K562 (cell line): Measurements from ENCODE around the gene KEL.

Experiments
- FOS ChIP-seq: IDR thresholded peaks from 3 replicates; pipeline ENCODE4 v1.6.1; 2011; ENCODE audit not compliant: insufficient read length; ENCODE audit errors: extremely low read depth
- HLTF ChIP-seq: fragments of 450-650 bp; IDR thresholded peaks from 2 replicates; pipeline ENCODE4 v1.6.1; 2016
- JUND ChIP-seq, 2 experiments: IDR thresholded peaks; 2 replicates in 1 of 2; 3 replicates in 1 of 2; pipeline ENCODE4 v1.6.1; 2011; ENCODE audit warnings: borderline replicate concordance in 2 of 2, low read depth in 2 of 2, low read length in 2 of 2, improper control_type of control experiment in 1 of 2, missing biosample characterization in 1 of 2, missing genetic modification characterization in 1 of 2, missing genetic modification reagents in 1 of 2
- MYC ChIP-seq, 2 experiments: fragments of 250-450 bp in 1 of 2; sonication (Bioruptor Pico) in 1 of 2; IDR thresholded peaks; 2 replicates each; pipeline versions ENCODE4 v1.5.1 to v1.6.1; 2012 to 2021; ENCODE audit warnings: low read depth in 2 of 2, borderline replicate concordance in 1 of 2, improper control_type of control experiment in 1 of 2, low read length in 1 of 2, mild to moderate bottlenecking in 1 of 2, moderate library complexity in 1 of 2
- POLR2A ChIP-seq: fragments of 450-650 bp; conservative IDR thresholded peaks from 2 replicates; pipeline ENCODE4 v1.6.1; 2016
- RAD21 ChIP-seq, 2 experiments: fragments of 250-450 bp in 1 of 2; fragments of 450-650 bp in 1 of 2; sonication (Bioruptor Pico) in 1 of 2; formaldehyde crosslinking in 1 of 2; IDR thresholded peaks in 1 of 2; conservative IDR thresholded peaks in 1 of 2; 2 replicates each; pipeline versions ENCODE4 v1.4.0 to v1.8.0; 2020 to 2022; ENCODE audit warnings: mild to moderate bottlenecking in 2 of 2, moderate library complexity in 1 of 2
- RBBP5 ChIP-seq: fragments of 200-600 bp; sonication (generic); IDR thresholded peaks from 2 replicates; pipeline ENCODE4 v1.6.1; 2012; ENCODE audit warnings: borderline replicate concordance, mild to moderate bottlenecking, low read length, control low read depth, inconsistent platforms; ENCODE audit not compliant: insufficient read depth, poor library complexity, severe bottlenecking
- TAF1 ChIP-seq: IDR thresholded peaks from 2 replicates; pipeline ENCODE4 v1.6.1; 2011; ENCODE audit warnings: mild to moderate bottlenecking, low read length, moderate library complexity; ENCODE audit not compliant: insufficient read depth, control insufficient read depth, severe bottlenecking; ENCODE audit errors: extremely low read depth
- ZNF316 ChIP-seq: fragments of 450-650 bp; IDR thresholded peaks from 2 replicates; pipeline ENCODE4 v1.6.1; 2016
- TF ChIP-seq, protein P1 (sequence below), 3 experiments: IDR thresholded peaks in 2 of 3; conservative IDR thresholded peaks in 1 of 3; 2 replicates each; pipeline ENCODE4 v1.5.1; 2011 to 2012; ENCODE audit warnings: low read length in 3 of 3, mild to moderate bottlenecking in 3 of 3, control low read depth in 2 of 3, improper control_type of control experiment in 1 of 3, inconsistent platforms in 1 of 3, low read depth in 1 of 3, mixed read lengths in 1 of 3, moderate library complexity in 1 of 3; ENCODE audit not compliant: insufficient read depth in 2 of 3
- TF ChIP-seq, protein P2 (sequence below): sonication (generic); formaldehyde crosslinking; IDR thresholded peaks from 2 replicates; pipeline ENCODE4 v1.5.0; 2020; ENCODE audit warnings: missing genetic modification reagents
- TF ChIP-seq, protein P3 (sequence below): sonication (generic); formaldehyde crosslinking; IDR thresholded peaks from 2 replicates; pipeline ENCODE4 v1.8.1; 2023; ENCODE audit warnings: mild to moderate bottlenecking, missing genetic modification reagents
- TF ChIP-seq, protein P4 (sequence below), 2 experiments: fragments of 200-800 bp in 1 of 2; sonication (Bioruptor generic) in 1 of 2; sonication (generic) in 1 of 2; formaldehyde crosslinking in 1 of 2; IDR thresholded peaks in 1 of 2; conservative IDR thresholded peaks in 1 of 2; 2 replicates each; pipeline versions ENCODE4 v1.5.0 to v1.6.1; 2016 to 2020; ENCODE audit warnings: missing compliant biosample characterization in 1 of 2, missing genetic modification characterization in 1 of 2, missing genetic modification reagents in 1 of 2
- TF ChIP-seq, protein P5 (sequence below): fragments of 450-650 bp; formaldehyde crosslinking; IDR thresholded peaks from 2 replicates; pipeline ENCODE4 v1.4.0; 2020; ENCODE audit warnings: mild to moderate bottlenecking, moderate library complexity

DNA sequence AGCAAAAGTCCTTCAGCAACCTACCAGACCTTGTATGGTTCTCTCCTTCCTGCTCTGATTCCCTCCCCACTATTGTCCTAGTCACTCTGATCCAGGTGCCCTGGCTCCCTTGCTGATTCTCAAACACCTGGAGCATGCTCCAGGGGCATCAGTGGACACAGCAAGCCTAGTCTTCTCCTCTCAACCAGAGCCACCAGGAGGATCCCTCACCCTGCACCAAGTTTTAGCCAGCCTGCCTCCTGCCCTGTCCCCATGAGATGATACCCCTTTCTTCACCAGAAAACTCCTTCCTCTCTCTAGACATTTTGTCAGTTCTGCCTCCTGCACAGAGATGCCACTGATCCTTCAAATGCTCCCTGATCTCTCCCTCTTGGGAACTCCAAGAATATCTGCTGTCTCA, 11.9 kb downstream of the KEL start:
- TF ChIP-seq, protein P1, sequence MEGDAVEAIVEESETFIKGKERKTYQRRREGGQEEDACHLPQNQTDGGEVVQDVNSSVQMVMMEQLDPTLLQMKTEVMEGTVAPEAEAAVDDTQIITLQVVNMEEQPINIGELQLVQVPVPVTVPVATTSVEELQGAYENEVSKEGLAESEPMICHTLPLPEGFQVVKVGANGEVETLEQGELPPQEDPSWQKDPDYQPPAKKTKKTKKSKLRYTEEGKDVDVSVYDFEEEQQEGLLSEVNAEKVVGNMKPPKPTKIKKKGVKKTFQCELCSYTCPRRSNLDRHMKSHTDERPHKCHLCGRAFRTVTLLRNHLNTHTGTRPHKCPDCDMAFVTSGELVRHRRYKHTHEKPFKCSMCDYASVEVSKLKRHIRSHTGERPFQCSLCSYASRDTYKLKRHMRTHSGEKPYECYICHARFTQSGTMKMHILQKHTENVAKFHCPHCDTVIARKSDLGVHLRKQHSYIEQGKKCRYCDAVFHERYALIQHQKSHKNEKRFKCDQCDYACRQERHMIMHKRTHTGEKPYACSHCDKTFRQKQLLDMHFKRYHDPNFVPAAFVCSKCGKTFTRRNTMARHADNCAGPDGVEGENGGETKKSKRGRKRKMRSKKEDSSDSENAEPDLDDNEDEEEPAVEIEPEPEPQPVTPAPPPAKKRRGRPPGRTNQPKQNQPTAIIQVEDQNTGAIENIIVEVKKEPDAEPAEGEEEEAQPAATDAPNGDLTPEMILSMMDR (IDR thresholded peaks at IDR 0.05 in 2 of 3, conservative IDR thresholded peaks at IDR 0.05 in 1 of 3; ENCODE audit: insufficient read depth in 2 of 3, low read depth in 1 of 3, low read length in 3 of 3), result no peak
- TF ChIP-seq, protein P2, sequence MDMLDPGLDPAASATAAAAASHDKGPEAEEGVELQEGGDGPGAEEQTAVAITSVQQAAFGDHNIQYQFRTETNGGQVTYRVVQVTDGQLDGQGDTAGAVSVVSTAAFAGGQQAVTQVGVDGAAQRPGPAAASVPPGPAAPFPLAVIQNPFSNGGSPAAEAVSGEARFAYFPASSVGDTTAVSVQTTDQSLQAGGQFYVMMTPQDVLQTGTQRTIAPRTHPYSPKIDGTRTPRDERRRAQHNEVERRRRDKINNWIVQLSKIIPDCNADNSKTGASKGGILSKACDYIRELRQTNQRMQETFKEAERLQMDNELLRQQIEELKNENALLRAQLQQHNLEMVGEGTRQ (CRISPR knock-in tag), result no peak
- TF ChIP-seq, protein P3, sequence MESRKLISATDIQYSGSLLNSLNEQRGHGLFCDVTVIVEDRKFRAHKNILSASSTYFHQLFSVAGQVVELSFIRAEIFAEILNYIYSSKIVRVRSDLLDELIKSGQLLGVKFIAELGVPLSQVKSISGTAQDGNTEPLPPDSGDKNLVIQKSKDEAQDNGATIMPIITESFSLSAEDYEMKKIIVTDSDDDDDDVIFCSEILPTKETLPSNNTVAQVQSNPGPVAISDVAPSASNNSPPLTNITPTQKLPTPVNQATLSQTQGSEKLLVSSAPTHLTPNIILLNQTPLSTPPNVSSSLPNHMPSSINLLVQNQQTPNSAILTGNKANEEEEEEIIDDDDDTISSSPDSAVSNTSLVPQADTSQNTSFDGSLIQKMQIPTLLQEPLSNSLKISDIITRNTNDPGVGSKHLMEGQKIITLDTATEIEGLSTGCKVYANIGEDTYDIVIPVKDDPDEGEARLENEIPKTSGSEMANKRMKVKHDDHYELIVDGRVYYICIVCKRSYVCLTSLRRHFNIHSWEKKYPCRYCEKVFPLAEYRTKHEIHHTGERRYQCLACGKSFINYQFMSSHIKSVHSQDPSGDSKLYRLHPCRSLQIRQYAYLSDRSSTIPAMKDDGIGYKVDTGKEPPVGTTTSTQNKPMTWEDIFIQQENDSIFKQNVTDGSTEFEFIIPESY (CRISPR knock-in tag), result no peak
- no peak for TF ChIP-seq RAD21 (CRISPR knock-in tag; conservative IDR thresholded peaks at IDR 0.05 in 1 of 2, IDR thresholded peaks at IDR 0.05 in 1 of 2)
- TF ChIP-seq JUND (IDR thresholded peaks at IDR 0.05; ENCODE audit: borderline replicate concordance, low read depth, low read length), result no peak
- TF ChIP-seq JUND (tag; IDR thresholded peaks at IDR 0.05; ENCODE audit: borderline replicate concordance, low read depth, low read length), result no peak
- TF ChIP-seq ZNF316, result no peak
- TF ChIP-seq, protein P4, sequence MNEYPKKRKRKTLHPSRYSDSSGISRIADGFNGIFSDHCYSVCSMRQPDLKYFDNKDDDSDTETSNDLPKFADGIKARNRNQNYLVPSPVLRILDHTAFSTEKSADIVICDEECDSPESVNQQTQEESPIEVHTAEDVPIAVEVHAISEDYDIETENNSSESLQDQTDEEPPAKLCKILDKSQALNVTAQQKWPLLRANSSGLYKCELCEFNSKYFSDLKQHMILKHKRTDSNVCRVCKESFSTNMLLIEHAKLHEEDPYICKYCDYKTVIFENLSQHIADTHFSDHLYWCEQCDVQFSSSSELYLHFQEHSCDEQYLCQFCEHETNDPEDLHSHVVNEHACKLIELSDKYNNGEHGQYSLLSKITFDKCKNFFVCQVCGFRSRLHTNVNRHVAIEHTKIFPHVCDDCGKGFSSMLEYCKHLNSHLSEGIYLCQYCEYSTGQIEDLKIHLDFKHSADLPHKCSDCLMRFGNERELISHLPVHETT (CRISPR knock-in tag; conservative IDR thresholded peaks at IDR 0.05 in 1 of 2, IDR thresholded peaks at IDR 0.05 in 1 of 2), result no peak
- TF ChIP-seq RBBP5, result no peak
- TF ChIP-seq MYC (IDR thresholded peaks at IDR 0.05; ENCODE audit: low read depth, low read length), result no peak
- TF ChIP-seq MYC (CRISPR knock-in tag; IDR thresholded peaks at IDR 0.05; ENCODE audit: borderline replicate concordance, low read depth), result no peak
- TF ChIP-seq HLTF, result no peak
- TF ChIP-seq FOS, result no peak
- no peak for TF ChIP-seq POLR2A
- no peak for TF ChIP-seq TAF1
- TF ChIP-seq, protein P5, sequence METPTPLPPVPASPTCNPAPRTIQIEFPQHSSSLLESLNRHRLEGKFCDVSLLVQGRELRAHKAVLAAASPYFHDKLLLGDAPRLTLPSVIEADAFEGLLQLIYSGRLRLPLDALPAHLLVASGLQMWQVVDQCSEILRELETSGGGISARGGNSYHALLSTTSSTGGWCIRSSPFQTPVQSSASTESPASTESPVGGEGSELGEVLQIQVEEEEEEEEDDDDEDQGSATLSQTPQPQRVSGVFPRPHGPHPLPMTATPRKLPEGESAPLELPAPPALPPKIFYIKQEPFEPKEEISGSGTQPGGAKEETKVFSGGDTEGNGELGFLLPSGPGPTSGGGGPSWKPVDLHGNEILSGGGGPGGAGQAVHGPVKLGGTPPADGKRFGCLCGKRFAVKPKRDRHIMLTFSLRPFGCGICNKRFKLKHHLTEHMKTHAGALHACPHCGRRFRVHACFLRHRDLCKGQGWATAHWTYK (CRISPR knock-in tag), result no peak
